CD8-positive, alpha-beta memory T cell (primary cell): ENCODE measurements around the gene ADAM12. TPM values are rescaled to one million over a fixed set of nuclear protein-coding genes. Genes with fewer than 3 reads are reported as not detected.

Experiments
- CTCF ChIA-PET: fragments of 350-600 bp; sonication (Branson Sonifier 250); formaldehyde crosslinking; loops from one replicate; lab custom pipeline; 2021; ENCODE audit warnings: antibody characterized with exemption; lab: Charles Lee
- POLR2A ChIA-PET: fragments of 350-600 bp; sonication (Branson Sonifier 250); formaldehyde crosslinking; loops from one replicate; lab custom pipeline; 2021; ENCODE audit warnings: antibody characterized with exemption; lab: Charles Lee
- DNase-seq, 5 donors: peaks; one replicate each; pipeline versions ENCODE4 v3.0.0 to v3.0.0-alpha.2; 2020 to 2022; ENCODE audit warnings: mixed read lengths in 1 of 5
- H3K27ac ChIP-seq: one replicate; pipeline ENCODE4 v1.7.0; 2013; ENCODE audit warnings: low read depth, mild to moderate bottlenecking, low read length, moderate library complexity
- H3K27me3 ChIP-seq: 2 replicates; pipeline ENCODE4 v1.7.0; 2013; ENCODE audit warnings: low read length, mild to moderate bottlenecking; ENCODE audit not compliant: insufficient read depth, poor library complexity, severe bottlenecking
- H3K36me3 ChIP-seq: 2 replicates; pipeline ENCODE4 v1.7.0; 2013; ENCODE audit warnings: mild to moderate bottlenecking, low read length, moderate library complexity; ENCODE audit not compliant: insufficient read depth
- H3K4me1 ChIP-seq: 2 replicates; pipeline ENCODE4 v1.7.0; 2013; ENCODE audit warnings: mild to moderate bottlenecking, low read length, moderate library complexity; ENCODE audit not compliant: insufficient read depth
- H3K4me3 ChIP-seq: 2 replicates; pipeline ENCODE4 v1.7.0; 2013; ENCODE audit warnings: mild to moderate bottlenecking, low read length
- H3K9me3 ChIP-seq: 2 replicates; pipeline ENCODE4 v1.7.0; 2013; ENCODE audit warnings: mild to moderate bottlenecking, low read length
- H3K27ac Mint-ChIP-seq, 8 donors: one replicate each; pipeline ENCODE4 v1.8.0; 2020 to 2021; ENCODE audit warnings: mixed read lengths in 8 of 8, mild to moderate bottlenecking in 6 of 8, inconsistent platforms in 3 of 8, moderate library complexity in 3 of 8
- H3K27me3 Mint-ChIP-seq, 2 donors: one replicate each; pipeline ENCODE4 v1.8.0; 2020 to 2021; ENCODE audit warnings: mixed read lengths in 2 of 2, mild to moderate bottlenecking in 1 of 2, moderate library complexity in 1 of 2
- H3K36me3 Mint-ChIP-seq, 3 donors: one replicate each; pipeline ENCODE4 v1.8.0; 2020 to 2021; ENCODE audit warnings: mixed read lengths in 3 of 3, inconsistent platforms in 1 of 3, mild to moderate bottlenecking in 1 of 3
- H3K4me1 Mint-ChIP-seq, 3 donors: one replicate each; pipeline ENCODE4 v1.8.0; 2020 to 2021; ENCODE audit warnings: mixed read lengths in 3 of 3, inconsistent platforms in 1 of 3, mild to moderate bottlenecking in 1 of 3
- H3K4me3 Mint-ChIP-seq, 7 donors: one replicate each; pipeline ENCODE4 v1.8.0; 2020 to 2021; ENCODE audit warnings: mixed read lengths in 7 of 7, mild to moderate bottlenecking in 6 of 7, moderate library complexity in 4 of 7, inconsistent platforms in 2 of 7
- H3K9me3 Mint-ChIP-seq, 5 donors: one replicate each; pipeline ENCODE4 v1.8.0; 2020 to 2022; ENCODE audit warnings: mixed read lengths in 5 of 5, mild to moderate bottlenecking in 3 of 5, moderate library complexity in 2 of 5, inconsistent platforms in 1 of 5
- polyA plus RNA-seq: library from polyadenylated mRNA; unstranded; fragments of 300-500 nt; fragmentation: Illumina TruSeq; gene quantifications from one replicate; pipeline ENCODE4 v1.2.3, GENCODE V29; 2021
- total RNA-seq, 2 experiments: library from RNA; stranded (reverse); gene quantifications; one replicate each; pipeline ENCODE4 v1.2.3, GENCODE V29; 2021

The ADAM12 gene
- total and polyA plus RNA-seq, 3 experiments from 2014 or later, result 0.11 to 6.4 (median 0.31) TPM

DNA sequence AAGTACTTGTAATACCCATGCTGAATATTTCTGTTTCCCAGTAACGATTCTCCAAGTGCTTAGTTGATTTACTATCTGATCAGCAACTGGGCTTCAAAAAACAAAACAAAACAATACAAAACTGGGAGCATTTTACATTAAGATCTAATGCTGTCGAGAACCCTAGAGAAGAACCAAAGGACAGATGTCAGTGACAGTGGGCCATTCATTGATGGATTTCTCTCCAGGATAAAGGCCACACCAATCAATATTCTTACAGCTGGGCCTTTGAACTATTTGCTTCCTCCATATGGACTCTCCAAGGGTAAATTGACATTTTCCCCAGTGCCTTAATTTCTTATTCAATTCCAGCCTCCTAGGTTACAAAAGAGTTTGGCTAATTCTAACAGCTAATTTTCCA, 217.5 kb downstream of the ADAM12 start:
- Histone ChIP-seq H3K27me3 (no peaks in the 10 kb centered on the region), H3K36me3 (no peaks in the 10 kb centered on the region), H3K27ac (no peak overlapping the region), H3K4me3 (no peak overlapping the region), H3K4me1 (no peaks in the 10 kb centered on the region), H3K9me3 (no peaks in the 10 kb centered on the region)
- ChIA-PET POLR2A (no interaction called here), CTCF (no interaction called here)
- Mint-ChIP-seq H3K9me3 (peaks cover 0 to 10% (median 0%) of the 10 kb centered on the region in 5 donors), H3K4me3 (no peak overlapping the region), H3K4me1 (no peaks in the 10 kb centered on the region), H3K36me3 (no peaks in the 10 kb centered on the region), H3K27me3 (peaks cover 0 to 7% of the 10 kb centered on the region in 2 donors), H3K27ac (no peak overlapping the region)
- no peak for DNase-seq

DNA sequence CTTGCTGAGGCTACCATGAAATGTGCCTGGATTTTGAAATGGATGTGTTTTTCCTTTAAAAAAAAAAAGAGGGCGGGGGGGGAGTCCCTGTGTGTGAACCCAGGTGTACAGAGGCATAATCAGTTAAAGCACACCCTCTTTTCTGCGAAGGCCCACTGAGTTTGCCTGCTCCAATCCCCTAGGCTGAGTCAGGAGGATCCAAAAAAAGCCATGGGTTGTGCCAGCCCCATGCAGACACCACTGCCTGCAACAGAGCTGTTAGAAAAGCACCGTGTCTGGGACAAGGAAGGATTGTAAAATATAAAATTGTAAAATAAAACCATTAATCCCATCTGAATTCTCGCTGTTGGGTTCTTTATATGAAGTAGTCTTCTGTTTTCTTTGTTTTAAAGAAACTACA, 217.9 kb downstream of the ADAM12 start:
- H3K27ac ChIP-seq, result no peak overlapping the region
- H3K9me3 Mint-ChIP-seq, result peaks cover 0 to 10% (median 0%) of the 10 kb centered on the region in 5 donors
- H3K4me3 Mint-ChIP-seq, result no peak overlapping the region
- H3K27me3 ChIP-seq, result no peaks in the 10 kb centered on the region
- no peak overlapping the region for H3K4me3 ChIP-seq
- H3K9me3 ChIP-seq, result no peaks in the 10 kb centered on the region
- H3K4me1 Mint-ChIP-seq, result no peaks in the 10 kb centered on the region
- peaks cover 0 to 7% of the 10 kb centered on the region in 2 donors for H3K27me3 Mint-ChIP-seq
- no peaks in the 10 kb centered on the region for H3K36me3 ChIP-seq
- H3K27ac Mint-ChIP-seq, result no peak overlapping the region
- CTCF ChIA-PET, result no interaction called here
- H3K4me1 ChIP-seq, result no peaks in the 10 kb centered on the region
- H3K36me3 Mint-ChIP-seq, result no peaks in the 10 kb centered on the region
- DNase-seq, result no peak
- POLR2A ChIA-PET, result no interaction called here

DNA sequence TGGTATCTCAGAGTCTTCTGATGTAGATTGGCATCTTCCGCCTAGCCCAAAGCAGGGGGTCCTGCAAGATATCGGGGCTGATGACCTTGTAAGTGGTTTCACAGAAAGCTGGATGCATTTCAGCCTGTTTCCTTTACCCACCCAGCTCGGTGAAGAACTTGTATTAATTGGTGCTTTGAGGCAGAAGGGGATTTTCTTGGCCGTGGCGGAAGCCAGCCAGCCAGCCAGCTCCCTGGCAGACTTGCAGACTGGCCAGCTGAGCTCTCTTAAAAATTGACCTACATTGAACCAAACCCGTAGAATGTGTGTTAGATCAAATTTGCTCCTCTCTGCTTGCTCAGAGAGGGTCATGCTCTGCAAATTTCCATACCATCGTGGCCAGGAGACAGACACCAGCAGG, 218.4 kb downstream of the ADAM12 start:
- Mint-ChIP-seq H3K4me1 (no peaks in the 10 kb centered on the region), H3K27ac (no peak overlapping the region), H3K27me3 (peaks cover 0 to 7% of the 10 kb centered on the region in 2 donors), H3K9me3 (peaks cover 0 to 10% (median 0%) of the 10 kb centered on the region in 5 donors), H3K4me3 (no peak overlapping the region), H3K36me3 (no peaks in the 10 kb centered on the region)
- Histone ChIP-seq H3K36me3 (no peaks in the 10 kb centered on the region), H3K4me1 (no peaks in the 10 kb centered on the region), H3K27me3 (no peaks in the 10 kb centered on the region), H3K27ac (no peak overlapping the region), H3K9me3 (no peaks in the 10 kb centered on the region), H3K4me3 (no peak overlapping the region)
- ChIA-PET POLR2A (no interaction called here), CTCF (no interaction called here)
- DNase-seq, result no peak

DNA sequence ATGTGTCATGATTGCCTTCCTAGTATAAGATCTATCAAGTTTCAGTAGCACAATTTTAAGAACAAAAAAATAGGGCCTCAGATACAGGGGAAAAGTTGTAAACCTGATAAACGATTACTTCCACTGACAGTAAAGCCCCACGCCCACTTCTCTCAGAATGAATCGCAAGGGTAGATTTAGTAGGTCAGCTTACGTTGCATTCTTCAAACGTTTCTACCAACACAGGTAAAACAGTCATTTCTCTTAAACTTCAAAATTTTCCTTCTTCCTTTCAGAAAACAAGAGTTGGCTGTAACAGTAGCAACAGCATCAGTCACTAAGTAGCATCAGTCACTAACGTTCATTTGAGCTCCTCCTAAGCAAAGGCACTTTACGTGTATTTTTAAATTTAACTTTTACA, 221.5 kb downstream of the ADAM12 start:
- Histone ChIP-seq H3K27me3 (no peaks in the 10 kb centered on the region), H3K4me1 (no peaks in the 10 kb centered on the region), H3K4me3 (no peak overlapping the region), H3K36me3 (no peaks in the 10 kb centered on the region), H3K9me3 (no peaks in the 10 kb centered on the region), H3K27ac (no peak overlapping the region)
- H3K27me3 Mint-ChIP-seq, result peaks cover 0 to 5% of the 10 kb centered on the region in 2 donors
- no peak for DNase-seq
- no peaks in the 10 kb centered on the region for H3K4me1 Mint-ChIP-seq
- ChIA-PET CTCF (no interaction called here), POLR2A (no interaction called here)
- no peak overlapping the region for H3K4me3 Mint-ChIP-seq
- H3K9me3 Mint-ChIP-seq, result peaks cover 0 to 11% (median 0%) of the 10 kb centered on the region in 5 donors
- H3K36me3 Mint-ChIP-seq, result no peaks in the 10 kb centered on the region
- no peak overlapping the region for H3K27ac Mint-ChIP-seq

DNA sequence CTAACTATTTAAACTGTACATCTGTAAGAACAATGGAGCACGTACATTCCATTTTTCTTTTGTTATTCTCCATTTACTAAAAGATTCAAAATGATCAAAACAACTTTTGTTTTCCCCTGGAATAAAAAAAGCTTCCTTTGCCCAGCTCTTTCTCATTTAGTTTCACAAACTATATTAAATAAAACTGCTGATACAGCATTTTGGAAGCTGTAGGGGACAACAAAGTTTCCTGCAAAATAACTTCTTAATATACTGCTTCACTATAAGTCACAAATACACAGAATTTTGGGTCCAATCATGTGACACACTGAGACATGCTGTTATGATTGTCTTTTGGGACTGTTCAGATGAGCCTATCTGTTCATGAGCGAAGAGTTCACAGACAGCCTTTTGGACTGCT, 222.4 kb downstream of the ADAM12 start:
- Histone ChIP-seq H3K4me1 (no peaks in the 10 kb centered on the region), H3K9me3 (no peaks in the 10 kb centered on the region), H3K27me3 (no peaks in the 10 kb centered on the region), H3K27ac (no peak overlapping the region), H3K36me3 (no peaks in the 10 kb centered on the region), H3K4me3 (no peak overlapping the region)
- H3K9me3 Mint-ChIP-seq, result peaks cover 0 to 12% (median 0%) of the 10 kb centered on the region in 5 donors
- no peak overlapping the region for H3K4me3 Mint-ChIP-seq
- H3K27ac Mint-ChIP-seq, result no peak overlapping the region
- H3K36me3 Mint-ChIP-seq, result no peaks in the 10 kb centered on the region
- ChIA-PET POLR2A (no interaction called here), CTCF (no interaction called here)
- no peak for DNase-seq
- no peaks in the 10 kb centered on the region for H3K4me1 Mint-ChIP-seq
- peaks cover 0 to 5% of the 10 kb centered on the region in 2 donors for H3K27me3 Mint-ChIP-seq

DNA sequence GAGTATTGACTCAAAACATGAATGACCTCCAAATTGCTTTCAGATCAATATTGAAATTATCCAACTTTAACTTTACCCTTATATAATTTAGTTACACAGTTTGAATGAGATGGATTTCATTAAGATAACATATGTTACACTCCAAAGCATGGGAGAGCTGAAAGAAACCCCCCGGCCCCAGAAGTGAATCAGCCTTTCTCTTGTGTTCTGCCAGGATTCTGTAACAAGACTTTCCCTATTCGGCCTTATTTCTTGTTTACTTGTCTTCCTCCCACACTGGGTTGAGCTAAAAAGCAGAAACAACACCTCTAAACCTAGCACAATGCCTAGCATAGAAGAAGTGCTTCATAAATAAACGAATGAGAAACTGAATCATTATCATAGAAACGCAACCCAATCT, 224.8 kb downstream of the ADAM12 start:
- ChIA-PET POLR2A (no interaction called here), CTCF (no interaction called here)
- H3K27ac Mint-ChIP-seq, result no peak overlapping the region
- no peaks in the 10 kb centered on the region for H3K36me3 Mint-ChIP-seq
- H3K4me3 Mint-ChIP-seq, result no peak overlapping the region
- H3K27ac ChIP-seq, result no peak overlapping the region
- no peak overlapping the region for H3K4me3 ChIP-seq
- no peaks in the 10 kb centered on the region for H3K4me1 ChIP-seq
- H3K9me3 ChIP-seq, result no peaks in the 10 kb centered on the region
- H3K4me1 Mint-ChIP-seq, result no peaks in the 10 kb centered on the region
- DNase-seq, result no peak
- H3K36me3 ChIP-seq, result no peaks in the 10 kb centered on the region
- H3K27me3 Mint-ChIP-seq, result no peaks in the 10 kb centered on the region
- H3K27me3 ChIP-seq, result no peaks in the 10 kb centered on the region
- H3K9me3 Mint-ChIP-seq, result peaks cover 0 to 12% (median 0%) of the 10 kb centered on the region in 5 donors

DNA sequence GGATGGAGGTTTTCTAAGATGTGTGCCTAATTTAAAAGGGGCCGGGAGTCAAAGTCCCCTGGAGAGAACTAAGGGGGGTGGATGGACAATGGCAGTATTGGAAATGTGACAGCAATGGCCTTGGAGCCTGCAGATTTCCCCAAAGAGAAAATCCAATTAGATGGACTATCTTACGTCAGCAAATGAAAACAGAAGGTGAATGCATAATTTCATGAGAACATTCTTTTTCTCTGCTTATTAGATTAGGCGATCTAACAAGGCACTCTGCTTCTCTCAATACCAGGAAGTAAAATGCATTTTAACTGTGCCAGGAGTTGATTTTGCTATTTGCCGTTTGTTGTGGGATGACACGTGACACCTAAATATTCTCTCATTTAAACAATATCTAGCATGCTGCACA, 226.6 kb downstream of the ADAM12 start:
- POLR2A ChIA-PET, result no interaction called here
- no peak for DNase-seq
- no peak overlapping the region for H3K4me3 Mint-ChIP-seq
- Histone ChIP-seq H3K4me3 (no peak overlapping the region), H3K9me3 (no peaks in the 10 kb centered on the region), H3K27ac (no peak overlapping the region), H3K36me3 (no peaks in the 10 kb centered on the region), H3K4me1 (no peaks in the 10 kb centered on the region), H3K27me3 (no peaks in the 10 kb centered on the region)
- no peaks in the 10 kb centered on the region for H3K4me1 Mint-ChIP-seq
- no peak overlapping the region for H3K27ac Mint-ChIP-seq
- peaks cover 0 to 10% (median 0%) of the 10 kb centered on the region in 5 donors for H3K9me3 Mint-ChIP-seq
- peaks cover 0 to 1% of the 10 kb centered on the region in 2 donors for H3K27me3 Mint-ChIP-seq
- CTCF ChIA-PET, result no interaction called here
- H3K36me3 Mint-ChIP-seq, result no peaks in the 10 kb centered on the region

DNA sequence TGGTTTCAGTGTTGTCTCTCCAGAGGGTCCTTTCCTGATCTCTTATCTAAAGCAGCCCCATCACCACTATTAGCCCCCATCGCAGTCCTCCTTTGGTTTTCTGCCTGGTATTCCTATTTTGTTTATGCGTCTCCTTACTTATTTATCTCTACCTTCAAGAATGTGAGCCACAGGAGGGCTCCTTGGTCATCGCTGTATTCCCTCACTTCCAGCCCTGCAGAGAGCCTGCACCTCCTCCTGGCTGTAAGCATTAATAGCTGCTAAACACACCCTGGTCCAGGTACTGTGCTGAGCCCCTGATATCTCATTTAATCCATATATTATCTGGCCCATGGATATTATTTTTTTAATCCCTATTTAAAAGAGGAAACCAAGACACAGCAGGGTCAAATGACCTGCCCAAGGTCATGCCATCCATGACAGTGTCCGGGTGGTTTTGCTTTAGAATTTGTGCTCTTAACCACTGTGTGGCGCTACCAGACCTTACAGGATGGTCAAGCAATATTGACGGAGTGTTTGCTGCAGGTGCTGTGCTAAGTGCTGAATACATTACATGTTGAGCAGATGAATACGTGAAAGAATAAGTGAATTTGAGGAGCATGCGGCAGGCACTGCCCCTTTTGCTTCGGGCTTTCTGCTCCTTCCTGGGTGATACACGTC, 227.2 kb downstream of the ADAM12 start:
- no peak overlapping the region for H3K27ac ChIP-seq
- H3K4me3 ChIP-seq, result no peak overlapping the region
- no peak overlapping the region for H3K4me3 Mint-ChIP-seq
- H3K4me1 Mint-ChIP-seq, result no peaks in the 10 kb centered on the region
- H3K9me3 Mint-ChIP-seq, result peaks cover 0 to 5% (median 0%) of the 10 kb centered on the region in 5 donors
- H3K4me1 ChIP-seq, result no peaks in the 10 kb centered on the region
- ChIA-PET CTCF (no interaction called here), POLR2A (no interaction called here)
- H3K27me3 ChIP-seq, result no peaks in the 10 kb centered on the region
- no peak for DNase-seq
- H3K27me3 Mint-ChIP-seq, result peaks cover 0 to 1% of the 10 kb centered on the region in 2 donors
- no peaks in the 10 kb centered on the region for H3K9me3 ChIP-seq
- H3K36me3 ChIP-seq, result no peaks in the 10 kb centered on the region
- no peaks in the 10 kb centered on the region for H3K36me3 Mint-ChIP-seq
- H3K27ac Mint-ChIP-seq, result no peak overlapping the region
